Skin of body (tissue), 2 donors: ENCODE measurements around the gene PROM2. TPM values are rescaled to one million over a fixed set of nuclear protein-coding genes. Genes with fewer than 3 reads are reported as not detected.

ENCODE experiments used
- DNase-seq: peaks from one replicate; lab custom pipeline; 2025; lab: John Stamatoyannopoulos, UW
- total RNA-seq: library from RNA; depleted of rRNA; stranded (reverse); fragments of >200 nt; gene quantifications from one replicate; pipeline ENCODE4 v1.2.3, GENCODE V29; 2014

Gene PROM2
- total RNA-seq, 1 donor from 2014 or later, result 9.4 TPM

DNA sequence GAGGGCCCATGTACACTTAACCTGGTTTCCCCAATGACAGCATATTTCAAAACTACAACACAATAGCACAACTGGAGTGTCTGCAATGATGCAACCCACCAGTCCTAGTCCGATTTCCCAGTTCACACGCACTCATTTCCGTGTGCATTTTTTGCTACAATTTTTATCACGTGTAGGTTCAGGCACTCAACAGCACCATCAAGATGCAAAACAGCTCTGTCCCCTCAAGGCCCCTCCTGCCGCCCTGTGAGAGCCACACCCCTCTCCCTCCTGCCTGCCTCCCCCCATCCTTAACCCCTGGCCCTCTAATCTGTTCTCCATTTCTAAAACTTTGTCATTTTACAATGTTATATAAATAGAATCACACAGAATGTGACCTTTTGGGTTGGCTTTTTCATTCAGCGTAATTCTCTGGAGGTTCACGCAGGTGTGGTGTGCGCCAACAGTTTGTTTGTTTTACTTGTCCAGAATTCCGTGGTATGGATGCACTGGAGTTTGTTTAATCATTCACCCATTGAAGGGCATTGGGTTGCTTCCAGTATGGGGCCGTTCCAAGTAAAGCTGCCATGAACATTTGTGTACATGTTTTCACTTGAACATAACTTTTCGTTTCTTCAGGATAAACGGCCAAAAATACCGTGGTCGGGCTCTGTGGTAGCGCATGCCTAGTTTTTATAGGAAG is 31.3 kb downstream of the PROM2 start:
- DNase-seq, result no peak

DNA sequence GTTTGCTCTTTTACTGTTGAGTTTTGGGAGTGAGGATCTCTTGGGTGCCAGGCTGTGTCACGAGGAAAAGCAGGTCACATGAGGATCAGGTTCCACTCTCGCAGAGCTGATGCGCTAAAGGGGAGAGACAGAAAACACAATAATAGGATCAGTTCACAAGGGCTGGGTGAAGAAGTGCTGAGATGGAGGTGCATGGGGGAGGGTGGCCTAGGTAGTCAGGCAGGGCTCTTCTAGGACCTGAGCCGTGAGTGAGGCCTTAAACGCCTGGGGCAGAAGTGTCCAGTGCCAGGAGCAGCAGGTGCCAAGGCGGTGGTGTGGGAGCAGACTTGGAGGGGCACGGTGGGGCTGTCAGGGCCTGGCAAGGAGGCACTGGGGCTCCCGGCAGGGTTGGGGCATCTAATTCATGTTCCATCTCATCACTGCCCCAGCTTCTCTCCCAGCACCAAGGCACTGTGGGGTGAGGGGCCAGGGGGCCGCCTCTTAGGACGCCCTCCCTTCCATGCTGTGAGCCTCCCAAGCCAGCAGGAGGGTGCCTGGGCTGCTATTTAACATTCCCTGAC is 32.2 kb downstream of the PROM2 start:
- DNase-seq, result no peak

DNA sequence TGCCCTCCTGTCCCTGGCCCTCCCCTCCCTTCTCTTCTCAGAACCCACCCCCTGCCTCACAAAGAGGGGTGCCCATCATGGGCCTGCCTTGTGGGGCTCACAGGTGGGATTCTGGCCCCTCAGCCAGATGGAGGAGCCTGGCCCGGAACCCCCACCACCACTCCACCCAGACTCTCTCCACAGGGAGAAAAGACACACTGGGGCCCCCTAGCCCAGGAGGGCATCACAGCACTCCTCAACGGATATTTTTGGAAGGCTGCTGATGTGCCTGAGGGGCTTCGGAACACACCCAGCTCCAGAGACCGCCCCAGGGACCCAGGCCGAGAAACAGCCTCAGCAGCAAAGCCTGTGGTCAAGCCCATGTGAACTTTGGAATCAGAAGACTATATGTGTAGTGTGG is 32.8 kb downstream of the PROM2 start:
- DNase-seq, result no peak

DNA sequence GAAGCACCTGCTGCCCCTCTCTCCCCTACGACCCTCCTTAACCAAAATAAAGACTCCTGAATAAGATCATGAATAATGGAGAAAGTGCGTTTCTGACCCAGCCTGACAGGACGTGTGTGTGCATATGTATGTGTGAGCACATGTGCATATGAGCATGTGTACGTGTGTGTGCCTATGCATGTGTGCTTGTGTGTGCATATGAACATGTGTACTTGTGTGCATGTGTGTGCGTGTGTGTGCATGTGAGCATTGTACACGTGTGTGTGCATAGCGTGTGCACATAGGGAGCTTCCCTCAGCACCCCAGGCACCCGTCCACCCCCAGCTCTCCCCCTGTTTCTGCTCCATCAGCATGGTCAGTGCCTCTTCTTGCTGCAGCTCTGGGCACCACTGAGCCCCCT is 33.6 kb downstream of the PROM2 start:
- DNase-seq, result no peak

DNA sequence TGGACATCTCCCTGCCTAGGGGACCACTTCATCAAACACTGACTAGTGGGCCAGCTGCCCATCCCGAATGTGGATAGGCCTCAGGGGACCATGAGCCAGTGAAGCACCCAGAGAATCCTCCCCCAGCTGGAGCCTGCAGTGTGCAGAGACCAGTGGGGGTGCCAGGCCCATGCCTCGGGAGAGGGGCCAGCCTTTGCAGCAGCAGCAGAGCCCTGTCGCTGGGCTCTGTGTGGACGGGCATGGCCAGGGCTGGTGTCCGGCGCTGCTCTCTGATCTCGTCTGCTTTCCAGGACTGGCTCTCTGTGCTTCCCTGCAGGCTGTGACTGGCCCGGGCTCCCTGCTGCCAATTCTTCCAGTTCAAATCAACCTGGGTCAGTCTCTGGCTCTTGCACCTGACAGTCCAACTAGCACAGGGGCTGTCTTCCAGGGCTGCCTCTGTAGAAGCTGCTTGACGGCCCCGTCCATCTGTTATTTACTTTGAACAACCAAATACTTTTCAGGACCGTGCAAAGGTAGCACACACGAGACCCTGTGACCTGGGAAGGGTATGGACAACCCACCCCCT is 34.3 kb downstream of the PROM2 start:
- no peak for DNase-seq

DNA sequence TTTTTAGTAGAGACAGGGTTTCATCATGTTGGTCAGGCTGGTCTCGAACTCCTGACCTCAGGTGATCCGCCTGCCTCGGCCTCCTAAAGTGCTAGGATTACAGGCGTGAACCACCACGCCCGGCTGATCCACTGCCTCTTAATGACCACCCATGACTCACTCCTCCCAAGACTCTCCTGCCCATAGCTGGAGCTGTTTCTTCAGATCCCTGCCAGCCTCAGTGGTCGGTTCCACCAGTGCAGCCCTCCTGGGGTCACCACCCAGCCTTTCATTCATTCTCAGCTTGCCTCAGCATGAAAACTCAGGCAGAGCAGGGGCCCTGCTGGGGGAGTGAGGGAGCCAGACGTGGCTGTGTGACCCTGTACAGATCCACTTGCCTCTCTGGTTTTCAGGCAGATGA is 35.4 kb downstream of the PROM2 start:
- DNase-seq, result no peak

DNA sequence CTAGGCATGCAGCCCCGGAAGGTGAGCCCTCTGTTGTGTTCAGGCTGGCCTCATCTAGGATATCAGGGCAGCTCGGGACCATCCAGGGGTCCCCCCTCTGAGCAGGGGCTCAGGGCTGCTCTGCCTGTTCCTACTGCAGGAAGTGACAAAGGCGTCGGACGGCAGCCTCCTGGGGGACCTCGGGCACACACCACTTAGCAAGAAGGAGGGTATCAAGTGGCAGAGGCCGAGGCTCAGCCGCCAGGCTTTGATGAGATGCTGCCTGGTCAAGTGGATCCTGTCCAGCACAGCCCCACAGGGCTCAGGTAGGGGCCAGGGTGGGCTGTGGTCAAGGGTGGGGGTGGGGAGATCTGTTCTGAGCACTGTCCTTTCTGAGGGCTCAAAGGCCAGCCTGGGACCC is 36.0 kb downstream of the PROM2 start:
- DNase-seq, result no peak

DNA sequence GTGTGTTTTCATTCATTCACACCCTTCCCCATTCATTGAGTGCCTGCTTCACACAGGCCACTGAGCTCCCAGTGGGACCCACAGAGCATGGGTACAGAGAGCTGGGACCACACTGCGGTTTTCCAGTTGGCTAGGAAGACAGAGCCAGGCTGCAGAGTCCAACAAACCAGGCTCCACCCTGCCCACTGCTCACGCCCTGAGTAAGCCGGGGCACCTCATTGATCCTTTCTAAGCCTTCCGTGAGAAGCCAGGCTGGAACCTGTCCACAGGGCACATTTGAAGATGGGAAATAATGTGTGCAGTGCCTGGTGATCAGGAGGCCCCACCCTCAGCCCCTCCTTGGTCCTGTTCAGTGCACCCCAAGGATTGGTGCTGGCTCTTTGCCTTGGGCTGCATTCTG is 36.4 kb downstream of the PROM2 start:
- DNase-seq, result no peak

DNA sequence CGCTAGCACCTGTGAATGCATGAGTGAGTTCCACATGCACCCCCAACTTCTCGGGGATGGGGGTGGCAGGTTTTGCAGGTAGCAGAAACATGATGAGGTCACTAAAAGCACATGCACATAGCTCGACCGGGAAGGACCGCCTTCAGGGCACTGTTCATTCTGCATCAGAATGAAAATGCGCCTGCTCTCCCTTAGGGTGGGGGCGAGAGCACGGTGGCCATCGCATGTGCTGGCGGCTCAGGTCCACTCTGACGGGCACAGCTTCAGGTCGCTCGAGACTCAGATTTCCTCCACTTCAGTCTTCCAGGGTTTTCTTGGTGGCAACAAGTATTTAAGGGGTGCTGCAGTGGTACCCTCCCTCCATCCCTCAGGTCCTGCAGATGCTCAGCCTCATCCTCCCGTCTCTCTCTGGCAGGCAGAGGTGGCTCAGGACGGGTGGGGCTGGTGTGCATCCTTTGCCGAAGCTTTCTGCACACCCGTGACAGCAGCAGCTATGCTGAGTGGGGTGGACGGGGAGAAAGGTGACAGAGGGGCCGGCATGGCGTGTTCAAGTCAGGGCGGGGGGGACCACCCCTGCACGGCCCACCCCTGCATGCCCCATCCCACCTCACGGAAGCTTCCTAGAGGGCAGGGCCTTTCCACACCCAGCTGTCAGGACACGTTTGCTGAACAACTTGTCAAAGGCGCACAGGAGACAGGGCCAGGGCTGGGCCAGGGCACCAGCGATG is 37.7 kb downstream of the PROM2 start:
- DNase-seq, result no peak

DNA sequence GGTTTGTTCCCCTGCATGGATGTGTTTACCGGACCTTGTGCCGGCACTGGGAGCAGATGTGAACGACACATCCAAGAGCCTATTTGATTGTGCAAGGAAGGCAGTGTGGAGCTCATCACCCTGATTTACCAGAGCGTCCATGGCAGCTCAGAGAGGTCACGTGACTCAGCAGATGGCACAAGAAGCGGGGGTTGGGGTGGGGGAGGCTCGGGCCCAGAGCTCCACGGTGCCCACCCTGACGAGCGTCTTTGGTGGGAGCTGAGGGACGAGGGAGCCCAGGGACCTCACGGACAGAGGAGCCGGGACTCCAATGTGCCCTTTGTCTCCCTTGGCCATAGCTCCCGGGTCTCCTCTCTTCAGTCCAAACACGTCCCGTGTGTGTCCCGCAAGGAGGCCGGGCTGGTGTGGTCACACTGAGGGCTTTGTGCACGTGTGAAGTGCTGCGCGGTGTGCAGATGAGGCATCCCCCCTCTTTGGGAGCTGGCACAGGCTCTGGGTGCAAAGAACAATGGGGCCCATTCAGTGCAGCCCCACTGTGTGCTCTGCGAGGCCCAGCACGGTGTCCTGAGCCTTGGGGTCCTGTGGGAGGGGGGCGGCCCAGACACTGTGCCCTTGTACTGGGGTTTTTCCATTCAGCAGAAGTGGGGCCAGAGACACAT is 38.4 kb downstream of the PROM2 start:
- no peak for DNase-seq

DNA sequence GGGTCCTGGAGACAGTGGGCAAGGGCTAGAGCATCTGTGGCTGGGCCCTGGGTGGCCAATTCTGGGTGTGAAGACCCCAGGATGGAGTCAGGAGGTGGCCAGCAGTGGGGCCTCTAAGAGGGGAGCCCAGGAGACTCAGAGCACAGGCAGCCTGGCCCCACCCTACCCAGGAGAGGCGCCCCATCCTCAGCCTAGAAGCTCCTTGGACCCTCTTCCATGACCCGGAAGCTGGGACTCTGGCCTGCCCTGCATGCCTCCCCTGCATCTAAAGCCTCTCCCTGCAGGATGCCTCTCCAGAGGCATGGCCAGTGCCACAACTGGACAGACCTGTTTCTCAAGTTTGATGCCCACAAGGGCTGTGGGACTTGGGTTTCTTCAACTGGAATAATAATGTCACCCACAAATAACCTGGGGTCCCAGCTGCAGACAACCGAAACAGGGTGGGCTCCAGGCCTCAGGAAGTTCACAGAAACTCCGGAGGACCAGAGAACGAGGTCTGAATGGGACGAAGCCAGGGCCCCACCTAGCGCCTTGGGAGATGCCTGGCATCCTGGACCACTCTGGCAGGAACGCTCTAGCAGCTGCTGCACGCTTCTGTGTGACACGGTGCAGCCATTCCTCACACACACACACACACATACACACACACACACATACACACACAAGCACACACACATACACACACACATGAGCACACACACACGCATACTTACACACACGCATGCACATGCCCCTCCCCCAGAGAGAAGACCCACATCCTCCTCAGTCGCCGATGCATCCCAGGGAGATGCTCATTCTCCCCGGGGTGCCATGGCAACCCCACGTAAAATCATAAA is 39.3 kb downstream of the PROM2 start:
- DNase-seq, result no peak

DNA sequence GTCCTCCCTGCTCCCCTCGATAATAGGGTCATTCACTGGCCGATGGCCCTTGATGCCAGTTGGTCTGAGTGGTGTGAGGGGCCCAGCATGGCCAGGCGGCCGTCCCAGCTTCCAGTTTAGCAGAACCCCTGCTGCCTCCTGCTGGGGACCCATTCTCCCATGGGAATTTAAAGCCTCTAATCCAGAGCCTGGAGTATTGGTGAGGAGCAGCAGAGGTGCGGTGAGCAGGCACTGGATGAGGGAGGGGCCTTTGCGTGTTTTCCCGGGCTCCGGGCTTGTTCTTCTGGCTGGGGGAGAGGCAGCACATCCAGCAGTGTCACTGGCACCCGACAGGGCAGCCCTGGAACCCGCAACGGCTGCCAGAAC is 40.3 kb downstream of the PROM2 start:
- DNase-seq, result no peak

DNA sequence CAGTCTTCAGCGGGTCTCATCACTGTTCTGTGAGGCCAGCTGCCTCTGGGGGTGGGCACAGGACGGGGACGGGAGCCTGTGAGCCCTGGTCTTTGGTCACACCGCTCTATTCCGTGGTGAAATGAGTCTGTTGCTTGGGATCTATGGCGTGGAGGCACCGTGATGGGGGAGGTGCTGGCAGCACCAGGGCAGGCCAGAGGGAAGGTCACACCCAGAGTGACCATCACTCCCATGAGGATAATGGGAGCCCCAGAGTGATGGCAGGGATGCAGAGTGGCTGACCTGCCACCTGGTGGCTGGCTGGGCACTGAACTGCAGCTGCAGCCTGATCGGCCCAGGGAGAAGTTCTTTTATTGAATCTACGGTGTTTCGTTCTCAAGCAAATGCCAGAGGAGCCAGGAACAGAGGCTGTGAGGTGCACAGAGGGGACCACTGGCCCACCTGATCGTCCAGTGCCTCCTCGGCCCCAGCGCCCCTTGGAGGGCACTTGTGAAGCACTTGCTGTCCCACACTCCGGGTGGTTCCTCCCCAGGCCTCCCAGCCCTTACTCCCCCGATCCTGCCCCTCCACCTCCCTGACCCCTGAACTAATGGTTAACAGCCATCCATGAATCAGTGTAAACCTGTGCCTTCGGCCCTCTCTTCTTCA is 40.8 kb downstream of the PROM2 start:
- no peak for DNase-seq

DNA sequence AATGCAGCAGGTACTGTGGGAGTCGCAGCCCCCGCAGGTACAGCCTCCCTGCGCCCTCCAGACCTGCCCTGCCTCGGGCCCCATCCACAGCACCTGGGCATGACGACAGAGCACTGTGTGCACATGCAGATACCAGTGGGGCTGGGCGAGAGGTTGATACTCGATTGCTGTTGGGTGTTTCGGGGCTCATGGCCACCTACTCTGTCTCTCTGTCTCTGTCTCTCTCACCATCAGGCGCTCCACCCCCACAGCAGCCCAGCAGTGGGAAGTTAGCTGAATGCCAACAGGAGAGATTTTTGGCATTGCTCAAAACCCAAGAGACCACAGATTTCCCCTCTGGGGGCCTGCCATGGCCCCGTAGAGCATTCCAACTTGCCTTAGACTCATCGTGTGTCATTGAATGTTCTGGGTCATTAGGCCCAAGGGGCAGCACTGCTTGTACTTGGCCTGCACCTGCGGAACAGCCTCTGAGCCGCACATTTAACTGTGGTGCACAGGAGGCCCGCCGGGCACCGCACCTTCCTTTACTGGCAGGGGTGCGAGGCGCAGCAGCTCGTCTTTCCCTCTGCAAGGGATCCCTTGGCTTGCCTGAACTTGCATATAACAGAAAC is 41.7 kb downstream of the PROM2 start:
- no peak for DNase-seq

DNA sequence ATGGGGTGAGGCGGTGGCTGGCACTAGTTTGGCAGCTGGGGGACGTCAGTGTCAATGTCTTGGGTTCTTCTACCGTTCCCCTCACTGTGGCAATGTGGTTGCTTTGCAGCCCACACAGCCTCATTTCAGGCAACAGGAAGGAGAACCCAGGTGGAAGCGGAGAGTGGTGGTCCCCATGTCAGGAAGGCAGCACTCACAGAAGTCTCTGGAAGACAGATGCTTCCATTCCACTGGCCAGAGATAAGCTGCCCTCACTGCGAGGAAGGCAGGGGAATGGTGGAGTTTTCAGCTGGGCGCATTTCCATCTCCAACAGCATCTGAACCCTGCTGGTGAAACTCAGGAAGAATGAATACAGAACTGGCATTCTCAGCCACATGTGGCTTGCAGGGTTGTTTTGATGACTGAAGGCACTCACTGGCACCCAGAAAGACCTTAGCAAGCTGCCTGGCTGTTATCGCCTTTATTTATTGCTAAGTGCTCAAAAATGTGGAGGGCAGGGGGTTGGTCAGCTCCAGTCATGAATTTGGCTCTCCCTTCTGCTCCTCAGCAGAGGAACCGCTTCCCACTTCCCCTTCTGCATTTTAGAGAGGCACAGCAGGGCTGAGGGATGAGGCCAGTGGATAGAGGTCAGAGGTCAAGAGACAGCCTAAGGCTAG is 42.3 kb downstream of the PROM2 start:
- DNase-seq, result no peak

DNA sequence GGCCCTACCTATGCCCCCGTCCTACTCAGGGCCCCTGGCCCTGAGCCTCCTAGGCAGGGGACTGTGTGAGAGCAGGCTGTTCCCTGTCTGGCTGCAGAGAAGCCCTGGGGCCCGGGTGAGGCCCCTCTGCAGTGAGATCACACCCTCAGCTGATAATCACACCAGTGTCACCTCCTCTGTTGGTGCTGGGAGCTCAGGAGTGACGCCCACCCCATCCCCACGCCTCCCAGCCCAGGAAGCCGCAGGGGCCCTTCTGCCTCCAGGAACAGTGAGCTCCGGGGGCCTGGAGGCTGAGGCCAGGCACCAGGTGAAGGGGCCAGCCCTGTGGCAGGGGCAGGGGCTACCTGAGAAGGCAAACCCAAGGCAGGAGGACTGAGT is 42.9 kb downstream of the PROM2 start:
- DNase-seq, result no peak

DNA sequence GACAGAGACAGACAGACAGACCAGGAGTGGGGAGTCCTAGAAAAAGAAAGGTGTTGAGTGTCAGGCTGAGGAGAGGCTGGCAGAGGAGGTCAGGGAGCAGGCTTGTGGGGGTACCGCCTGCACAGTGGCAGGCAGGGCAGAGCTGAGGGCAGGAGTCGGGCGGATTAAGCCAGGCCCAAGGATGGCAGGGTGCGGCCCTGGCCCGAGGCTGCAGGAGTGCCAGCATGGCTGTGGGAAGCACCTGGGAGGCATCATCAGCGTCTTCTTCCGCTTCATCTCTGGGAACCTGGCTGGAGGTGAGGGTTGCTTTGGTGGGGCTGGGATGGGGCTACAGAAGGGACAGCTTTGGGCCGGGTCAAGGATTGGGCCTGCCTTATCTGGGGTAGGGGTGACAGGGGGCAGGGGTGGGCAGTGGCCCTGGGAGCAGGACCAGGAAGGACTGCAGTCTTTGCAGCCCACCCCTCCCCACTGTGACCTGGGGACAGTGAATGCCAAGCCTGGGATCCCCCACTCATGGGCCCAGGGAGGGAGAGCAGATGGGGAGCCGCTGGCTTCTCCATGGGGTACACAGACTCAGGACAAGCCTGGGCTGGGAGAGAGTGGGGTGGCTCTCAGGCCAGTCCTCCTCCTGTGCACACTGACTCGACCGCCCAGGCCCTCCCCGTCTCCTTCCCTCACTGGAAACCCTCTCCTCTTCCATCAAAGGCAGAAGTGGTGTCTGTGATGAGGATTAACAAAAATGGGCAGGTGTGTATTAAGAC is 43.6 kb downstream of the PROM2 start:
- no peak for DNase-seq

DNA sequence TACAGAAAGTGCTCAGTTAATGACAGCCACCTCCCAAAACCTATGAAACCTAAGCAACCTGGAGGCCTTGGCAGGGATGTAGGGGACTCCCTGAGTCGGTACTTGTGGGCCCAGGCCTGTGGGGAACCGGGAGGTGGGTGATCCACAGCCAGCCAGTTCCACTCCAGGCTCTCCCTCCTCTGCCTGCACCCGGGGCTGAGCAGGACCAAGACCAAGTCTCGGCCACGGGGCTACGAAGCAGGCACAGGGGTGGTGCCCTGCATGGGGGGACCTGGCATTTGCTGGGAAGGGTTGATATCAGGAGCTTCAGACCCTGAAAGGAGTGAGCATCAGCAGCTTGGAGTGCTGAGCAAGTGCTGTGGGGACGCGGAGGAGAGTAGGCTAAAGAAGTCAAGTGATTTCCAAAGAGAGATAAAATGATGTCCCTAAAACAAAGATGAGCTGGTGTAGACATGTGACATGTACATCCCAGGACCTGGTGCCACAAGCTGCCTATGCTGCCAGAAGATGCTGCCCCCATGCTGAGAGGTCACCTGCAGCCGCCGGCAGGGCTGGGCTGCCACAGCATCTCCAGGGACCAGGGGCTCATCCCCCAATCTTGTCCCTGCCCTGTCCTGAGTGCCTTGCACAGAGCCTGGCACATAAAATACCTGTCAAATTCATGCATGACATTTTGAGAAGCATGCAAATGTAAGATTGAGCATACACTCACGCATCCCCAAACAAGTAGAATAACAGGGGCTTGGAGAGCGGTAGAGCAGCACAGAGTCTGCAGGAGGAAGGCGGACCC is 44.4 kb downstream of the PROM2 start:
- no peak for DNase-seq
